BLaER1 treated with 17β-estradiol and CSF1 and Interleukin-3, amounts not matched to agents 10 nM and 100 nM (cell line): ENCODE results near the gene NDRG3.
A peak's percentile ranks its signal among the peaks of the same experiment; 100 is the strongest.
"Not testable (repeated sequence)": the region's sequence is repeated elsewhere in the genome, so short reads cannot be mapped to it uniquely, and the experiment has no call there.

Experiments used
- H3K27ac ChIP-seq, 11 experiments: shearing (Covaris generic); formaldehyde crosslinking; 2 replicates each; pipeline ENCODE4 v1.8.1; 2022
- H3K27me3 ChIP-seq, 11 experiments: shearing (Covaris generic); formaldehyde crosslinking; 2 replicates each; pipeline ENCODE4 v1.8.1; 2022
- H3K36me3 ChIP-seq, 11 experiments: shearing (Covaris generic); formaldehyde crosslinking; 2 replicates each; pipeline ENCODE4 v1.8.1; 2022
- H3K4me1 ChIP-seq, 10 experiments: shearing (Covaris generic); formaldehyde crosslinking; 2 replicates each; pipeline ENCODE4 v1.8.1; 2022
- H3K4me2 ChIP-seq, 11 experiments: shearing (Covaris generic); formaldehyde crosslinking; 2 replicates each; pipeline ENCODE4 v1.8.1; 2022
- H3K4me3 ChIP-seq, 10 experiments: shearing (Covaris generic); formaldehyde crosslinking; 2 replicates each; pipeline ENCODE4 v1.8.1; 2022
- H3K9ac ChIP-seq, 11 experiments: shearing (Covaris generic); formaldehyde crosslinking; 2 replicates each; pipeline ENCODE4 v1.8.1; 2022
- H3K9me3 ChIP-seq, 11 experiments: shearing (Covaris generic); formaldehyde crosslinking; replicated peaks in 1 of 11; 2 replicates each; pipeline ENCODE4 v1.8.1; 2022
- H4K20me1 ChIP-seq, 11 experiments: shearing (Covaris generic); formaldehyde crosslinking; 2 replicates each; pipeline ENCODE4 v1.8.1; 2022
- Cebpa-rat ChIP-seq, 11 experiments: shearing (Covaris generic); IDR thresholded peaks; 2 replicates each; pipeline ENCODE4 v1.8.1; 2022

Gene NDRG3

DNA sequence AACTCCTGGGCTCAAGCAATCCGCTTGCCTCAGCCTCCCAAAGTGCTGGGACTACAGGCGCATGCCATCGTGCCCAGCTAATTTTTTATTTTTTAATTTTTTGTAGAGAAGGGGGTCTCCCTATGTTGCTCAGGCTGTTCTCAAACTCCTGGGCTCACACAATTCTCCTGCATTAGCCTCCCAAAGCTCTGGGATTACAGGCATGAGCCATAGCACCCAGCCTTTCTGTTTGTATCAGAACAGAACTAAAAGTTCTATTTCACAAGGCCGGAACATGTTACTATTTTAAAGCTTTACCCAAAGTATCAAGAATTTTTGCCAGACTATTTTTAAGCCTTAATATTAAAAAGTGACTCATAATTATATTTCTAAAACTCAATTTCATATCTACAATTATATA is 42.4 kb downstream of the NDRG3 start:
- H3K9me3 ChIP-seq, result no peaks in the 10 kb centered on the region
- H3K4me3 ChIP-seq, result no peak overlapping the region
- H3K27ac ChIP-seq, result no peak overlapping the region
- 0 out of 20 replicates have a peak, but pooled peaks cover 0 to 6% (median 0%) of the 10 kb centered on the region in 10 experiments for H3K4me1 ChIP-seq
- no peak overlapping the region for H3K4me2 ChIP-seq
- TF ChIP-seq Cebpa-rat (IDR thresholded peaks at IDR 0.05), result no peak
- H4K20me1 ChIP-seq, result peaks cover 0 to 5% (median 0%) of the 10 kb centered on the region in 11 experiments; a peak in 2 of 22 replicates
- peaks cover 0 to 43% (median 10%) of the 10 kb centered on the region in 11 experiments; a peak in 9 of 22 replicates for H3K36me3 ChIP-seq
- H3K27me3 ChIP-seq, result no peaks in the 10 kb centered on the region
- H3K9ac ChIP-seq, result no peak overlapping the region

DNA sequence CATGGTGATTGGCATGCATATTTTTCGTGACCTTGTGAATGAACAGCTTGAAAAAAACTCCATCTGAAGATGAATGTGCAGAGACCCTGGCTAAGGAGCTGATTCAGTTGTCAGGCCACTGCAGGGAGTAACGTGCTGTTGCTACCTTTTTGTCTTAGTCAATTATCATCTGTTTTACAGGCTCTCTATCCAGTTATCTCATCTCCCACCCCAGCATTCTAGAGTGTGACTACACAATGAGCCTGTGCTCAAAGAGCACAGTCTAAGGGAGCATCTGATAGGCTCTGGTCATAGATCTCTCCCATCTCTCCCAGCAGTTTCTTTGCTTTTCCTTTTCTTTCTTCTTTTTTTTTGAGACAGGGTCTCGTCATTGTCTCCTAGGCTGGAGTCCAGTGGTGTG is 45.5 kb downstream of the NDRG3 start:
- H3K9me3 ChIP-seq, result peaks cover 0 to 12% (median 7%) of the 10 kb centered on the region in 11 experiments; a peak in 7 of 22 replicates
- no peak overlapping the region for H3K4me3 ChIP-seq
- H3K27ac ChIP-seq, result no peak overlapping the region
- H3K9ac ChIP-seq, result no peak overlapping the region
- no peaks in the 10 kb centered on the region for H3K4me1 ChIP-seq
- peaks cover 0 to 44% (median 6%) of the 10 kb centered on the region in 11 experiments; a peak in 10 of 22 replicates for H3K36me3 ChIP-seq
- H3K27me3 ChIP-seq, result no peaks in the 10 kb centered on the region
- no peaks in the 10 kb centered on the region; a peak in 1 of 22 replicates for H4K20me1 ChIP-seq
- no peak overlapping the region for H3K4me2 ChIP-seq
- no peak for TF ChIP-seq Cebpa-rat (IDR thresholded peaks at IDR 0.05)

DNA sequence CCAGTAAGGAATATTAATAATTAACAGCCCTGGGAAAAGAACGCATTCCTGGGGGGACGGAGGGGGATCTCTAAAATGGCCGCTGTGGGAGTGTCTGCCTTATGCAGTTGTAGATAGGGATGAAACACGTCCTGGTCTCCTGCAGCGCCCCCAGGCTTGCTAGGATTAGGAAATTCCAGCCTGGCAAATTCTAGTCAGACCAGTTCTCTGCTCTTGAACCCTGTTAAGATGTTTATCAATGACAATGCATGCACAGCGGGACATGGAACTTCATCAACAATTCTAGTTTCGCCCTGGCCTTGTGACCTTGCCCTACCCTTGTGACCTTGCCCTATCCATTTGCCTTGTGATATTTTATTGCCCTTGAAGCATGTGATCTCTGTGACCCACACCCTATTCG is 50.4 kb downstream of the NDRG3 start:
- peaks cover 0 to 13% (median 7%) of the 10 kb centered on the region in 11 experiments; a peak in 7 of 22 replicates for H3K9me3 ChIP-seq
- not testable (repeated sequence) for H3K9ac ChIP-seq, H4K20me1 ChIP-seq, H3K27ac ChIP-seq, H3K27me3 ChIP-seq, H3K4me2 ChIP-seq, H3K4me3 ChIP-seq, H3K4me1 ChIP-seq
- H3K36me3 ChIP-seq, result peaks cover 0 to 40% (median 5%) of the 10 kb centered on the region in 11 experiments; a peak in 9 of 22 replicates

- Histone ChIP-seq H3K9ac (no peak overlapping the region), H3K27ac (no peak overlapping the region), H3K4me2 (no peak overlapping the region), H3K9me3 (no peaks in the 10 kb centered on the region), H3K27me3 (no peaks in the 10 kb centered on the region), H3K4me3 (no peak overlapping the region), H3K36me3 (peaks cover 0 to 55% (median 23%) of the 10 kb centered on the region in 11 experiments; a peak in 18 of 22 replicates), H3K4me1 (peaks cover 0 to 20% (median 11%) of the 10 kb centered on the region in 10 experiments; a peak in 11 of 20 replicates), H4K20me1 (no peaks in the 10 kb centered on the region; a peak in 1 of 22 replicates)
- TF ChIP-seq Cebpa-rat (IDR thresholded peaks at IDR 0.05), result no peak
Measured at GRCh38 chr20:36688630-36689029, 57.3 kb downstream of the NDRG3 start.

- Histone ChIP-seq H3K9me3 (no peaks in the 10 kb centered on the region), H3K27ac (no peak overlapping the region), H3K36me3 (peaks cover 0 to 62% (median 23%) of the 10 kb centered on the region in 11 experiments; a peak in 18 of 22 replicates), H3K27me3 (no peaks in the 10 kb centered on the region), H3K4me1 (peaks cover 0 to 20% (median 11%) of the 10 kb centered on the region in 10 experiments; a peak in 11 of 20 replicates), H3K9ac (no peak overlapping the region), H3K4me3 (no peak overlapping the region), H4K20me1 (no peaks in the 10 kb centered on the region; a peak in 1 of 22 replicates), H3K4me2 (no peak overlapping the region)
- no peak for TF ChIP-seq Cebpa-rat (IDR thresholded peaks at IDR 0.05)
Measured at GRCh38 chr20:36687850-36688249, 58.0 kb downstream of the NDRG3 start.

- H3K4me3 ChIP-seq, result no peak overlapping the region
- no peaks in the 10 kb centered on the region; a peak in 1 of 22 replicates for H4K20me1 ChIP-seq
- peaks cover 0 to 20% (median 11%) of the 10 kb centered on the region in 10 experiments; a peak in 11 of 20 replicates for H3K4me1 ChIP-seq
- H3K27me3 ChIP-seq, result no peaks in the 10 kb centered on the region
- TF ChIP-seq Cebpa-rat (IDR thresholded peaks at IDR 0.05), result no peak
- H3K36me3 ChIP-seq, result peaks cover 0 to 71% (median 30%) of the 10 kb centered on the region in 11 experiments; a peak in 21 of 22 replicates
- peak overlapping the region in 1 of 11 experiments; percentile 25; a peak in 1 of 22 replicates for H3K27ac ChIP-seq
- H3K4me2 ChIP-seq, result no peak overlapping the region
- H3K9ac ChIP-seq, result no peak overlapping the region
- no peaks in the 10 kb centered on the region for H3K9me3 ChIP-seq
Measured at GRCh38 chr20:36686944-36687343, 58.9 kb downstream of the NDRG3 start.

DNA sequence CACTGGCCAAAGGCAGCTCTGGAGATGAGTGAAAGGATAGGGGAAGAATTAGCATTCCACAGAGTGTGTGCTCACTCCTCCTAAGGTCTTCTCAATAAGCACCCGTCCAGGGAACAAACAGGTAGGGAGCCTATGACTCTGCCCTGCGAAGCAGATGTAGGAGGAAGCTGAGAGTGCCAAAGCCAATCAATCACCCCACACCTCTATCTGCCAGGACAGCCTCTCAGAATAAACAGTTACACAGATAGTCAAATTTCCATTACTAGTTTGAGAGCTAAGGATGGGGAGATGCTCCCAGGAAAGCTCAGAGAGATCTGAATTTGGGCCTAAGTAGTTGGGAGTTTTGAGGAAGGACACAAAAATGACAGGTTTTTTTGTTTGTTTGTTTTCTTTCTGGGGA is 59.4 kb downstream of the NDRG3 start:
- Histone ChIP-seq H3K9ac (no peak overlapping the region), H3K36me3 (peaks cover 0 to 75% (median 30%) of the 10 kb centered on the region in 11 experiments; a peak in 21 of 22 replicates), H3K9me3 (no peaks in the 10 kb centered on the region), H3K4me1 (peaks cover 0 to 20% (median 11%) of the 10 kb centered on the region in 10 experiments; a peak in 11 of 20 replicates), H3K27ac (peak overlapping the region in 1 of 11 experiments; percentile 25; a peak in 2 of 22 replicates), H3K4me2 (no peak overlapping the region), H3K27me3 (no peaks in the 10 kb centered on the region), H4K20me1 (no peaks in the 10 kb centered on the region; a peak in 1 of 22 replicates), H3K4me3 (no peak overlapping the region)
- TF ChIP-seq Cebpa-rat (IDR thresholded peaks at IDR 0.05), result no peak

DNA sequence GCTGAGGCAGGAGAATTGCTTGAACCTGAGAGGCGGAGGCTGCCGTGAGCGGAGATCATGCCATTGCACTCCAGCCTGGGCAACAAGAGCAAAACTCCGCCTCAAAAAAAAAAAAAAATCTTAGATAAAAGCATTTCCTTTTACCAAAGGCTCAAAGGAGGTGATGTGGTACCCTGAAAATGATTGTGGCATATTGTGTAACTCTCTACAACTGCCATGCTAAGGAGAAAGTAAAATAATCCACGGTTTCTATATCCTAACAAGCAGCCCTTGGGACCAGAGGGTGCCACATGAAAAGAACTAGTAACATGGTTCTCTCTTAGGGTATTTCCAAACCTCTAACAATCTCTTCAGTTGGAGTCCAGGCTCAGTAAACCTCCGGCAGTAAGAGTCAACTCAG is 61.1 kb downstream of the NDRG3 start:
- Histone ChIP-seq H4K20me1 (no peaks in the 10 kb centered on the region), H3K9me3 (no peaks in the 10 kb centered on the region), H3K27me3 (no peaks in the 10 kb centered on the region), H3K4me1 (peaks cover 0 to 20% (median 11%) of the 10 kb centered on the region in 10 experiments; a peak in 11 of 20 replicates), H3K27ac (peak overlapping the region in 4 of 11 experiments; percentile 49 to 69 (median 58); a peak in 5 of 22 replicates), H3K4me3 (no peak overlapping the region), H3K36me3 (peaks cover 5 to 93% (median 41%) of the 10 kb centered on the region in 11 experiments), H3K4me2 (peak overlapping the region in 8 of 11 experiments; percentile 5 to 44 (median 34); a peak in 10 of 22 replicates), H3K9ac (peak overlapping the region in 2 of 11 experiments; percentile 24 to 39; a peak in 1 of 22 replicates)
- TF ChIP-seq Cebpa-rat (IDR thresholded peaks at IDR 0.05), result peak in 2 of 11 experiments; percentile 24 to 84; a peak in 4 of 22 replicates

GRCh38 chr20:36682311-36682710 is 63.6 kb downstream of the NDRG3 start:
- peaks cover 0 to 10% (median 0%) of the 10 kb centered on the region in 11 experiments; a peak in 8 of 22 replicates for H3K9me3 ChIP-seq
- H3K4me1 ChIP-seq, result peaks cover 0 to 20% (median 11%) of the 10 kb centered on the region in 10 experiments; a peak in 11 of 20 replicates
- H4K20me1 ChIP-seq, result no peaks in the 10 kb centered on the region; a peak in 1 of 22 replicates
- no peak overlapping the region for H3K4me2 ChIP-seq
- no peak overlapping the region for H3K4me3 ChIP-seq
- H3K9ac ChIP-seq, result no peak overlapping the region
- H3K27me3 ChIP-seq, result no peaks in the 10 kb centered on the region
- H3K27ac ChIP-seq, result no peak overlapping the region
- no peak for TF ChIP-seq Cebpa-rat (IDR thresholded peaks at IDR 0.05)
- peaks cover 21 to 96% (median 55%) of the 10 kb centered on the region in 11 experiments for H3K36me3 ChIP-seq
